Hypothalamus (tissue), 51 donors: ENCODE results near the gene FCER1G.
A peak's percentile ranks its signal among the peaks of the same experiment; 100 is the strongest.

Experiments used
- DNase-seq, 51 donors: peaks; one replicate each; lab custom pipeline; 2025; lab: John Stamatoyannopoulos, UW

The FCER1G gene

DNA sequence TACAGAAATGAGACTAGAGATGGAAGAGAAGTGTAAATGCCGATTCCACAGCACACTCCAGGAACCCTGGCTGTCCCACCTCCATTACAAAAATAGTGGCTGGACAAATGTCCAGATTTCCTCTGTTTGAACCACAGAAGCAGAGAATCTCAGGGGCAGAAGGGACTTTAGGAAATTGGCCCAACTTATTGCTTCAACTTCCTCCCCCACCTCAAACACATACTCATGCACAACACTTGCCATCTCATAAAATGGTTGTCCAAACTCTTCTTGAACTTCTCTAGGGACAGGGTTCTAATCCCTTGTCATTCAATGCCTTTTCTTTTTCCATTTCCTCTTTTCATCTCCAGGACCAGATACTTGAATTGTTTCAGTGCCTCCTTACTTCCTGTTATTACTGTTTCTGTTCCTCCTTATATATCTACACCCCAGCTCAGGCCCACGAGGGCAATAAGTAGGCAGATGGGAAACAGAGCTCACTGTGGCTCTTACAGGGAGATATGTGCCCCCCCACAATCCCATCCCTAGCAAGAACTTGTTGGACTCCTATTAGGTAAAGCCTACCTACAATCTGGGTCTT lies 29.3 kb upstream of the FCER1G start:
- peak in 2 of 51 donors; percentile 13 to 36 for DNase-seq

DNA sequence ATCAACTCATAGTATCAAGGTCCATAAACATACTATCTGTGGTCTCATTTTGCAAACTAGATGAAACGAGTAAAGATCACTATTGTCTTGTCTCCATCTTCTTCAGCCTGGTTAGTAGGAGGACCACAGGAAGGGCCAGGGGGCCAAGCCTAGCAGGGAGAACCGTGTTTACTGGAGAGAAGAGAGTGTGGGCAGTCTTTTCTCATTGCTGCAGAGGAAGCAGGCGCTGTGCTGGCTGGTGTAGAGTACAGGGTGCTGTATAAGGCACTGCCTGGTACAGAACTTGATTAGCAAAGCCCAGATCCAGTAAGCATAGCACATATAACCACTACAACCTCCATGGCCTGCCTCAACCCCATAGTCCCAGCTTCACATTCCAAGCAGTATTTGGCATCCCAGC lies 27.8 kb upstream of the FCER1G start:
- peak in 2 of 51 donors; percentile 15 to 23 for DNase-seq

DNA sequence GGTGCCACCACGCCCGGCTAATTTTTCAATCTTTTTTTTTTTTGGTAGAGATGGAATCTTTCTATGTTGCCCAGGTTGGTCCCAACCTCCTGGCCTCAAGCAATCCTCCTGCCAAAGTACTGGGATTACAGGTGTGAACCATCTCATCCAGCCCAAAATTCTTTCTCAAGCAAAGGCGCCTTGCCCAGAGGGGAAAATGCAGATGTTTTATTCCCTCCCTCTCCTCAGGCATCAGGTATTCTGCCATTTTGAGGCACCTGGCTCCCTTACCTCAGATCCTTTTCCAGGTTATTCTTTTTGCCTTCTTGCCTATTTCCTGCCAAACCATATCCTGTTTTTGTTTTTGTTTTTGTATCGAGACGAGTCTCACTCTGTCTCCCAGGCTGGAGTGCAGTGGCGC lies 26.7 kb upstream of the FCER1G start:
- no peak for DNase-seq

DNA sequence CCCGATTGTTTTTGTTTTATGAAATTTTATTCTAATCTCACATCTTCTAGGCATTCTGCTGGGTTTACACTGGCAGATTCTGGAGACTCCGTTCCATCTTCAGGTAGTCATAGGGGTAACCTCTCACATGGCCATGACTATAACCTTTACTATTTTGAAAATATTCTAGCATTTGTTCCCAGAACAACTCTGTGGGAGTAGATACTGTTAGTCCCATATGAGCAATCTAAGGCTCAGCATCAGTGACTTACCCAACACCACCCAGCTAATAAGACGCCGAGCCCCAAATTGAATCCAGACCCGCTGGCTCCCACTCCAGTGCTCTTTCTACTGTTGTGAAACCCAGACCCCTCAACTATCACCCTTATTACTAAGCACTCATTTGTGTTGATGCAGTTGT lies 26.1 kb upstream of the FCER1G start:
- DNase-seq = no peak

DNA sequence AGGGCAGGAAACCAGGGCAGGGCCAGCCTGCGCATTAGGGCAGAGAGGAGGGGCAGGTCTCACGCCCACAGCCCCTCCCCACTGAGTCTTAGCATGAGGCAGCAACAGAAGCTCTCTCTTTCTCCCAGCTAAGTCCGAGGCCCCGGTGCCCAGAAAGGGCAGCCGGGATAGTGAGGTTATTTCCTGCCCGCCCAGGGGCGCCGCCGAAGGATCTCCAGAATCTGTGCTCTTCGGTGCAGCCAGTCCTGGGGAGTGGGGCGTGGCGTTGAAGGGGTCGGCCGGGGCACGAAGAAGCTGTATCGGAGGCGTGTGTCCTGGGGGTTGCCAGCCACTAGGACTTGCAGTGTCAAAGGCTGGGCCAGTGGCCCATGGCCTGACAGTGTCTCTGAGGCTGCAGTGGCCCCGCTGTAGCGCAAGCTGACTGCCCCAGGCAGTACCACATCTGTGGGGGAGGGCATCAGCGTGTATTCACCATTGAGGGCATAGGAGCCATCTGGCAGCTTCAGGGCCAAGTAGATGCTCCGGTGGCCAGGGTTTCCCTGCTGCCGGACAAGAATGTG lies 24.1 kb upstream of the FCER1G start:
- DNase-seq = peak in 22 of 51 donors; percentile 12 to 67 (median 34)

DNA sequence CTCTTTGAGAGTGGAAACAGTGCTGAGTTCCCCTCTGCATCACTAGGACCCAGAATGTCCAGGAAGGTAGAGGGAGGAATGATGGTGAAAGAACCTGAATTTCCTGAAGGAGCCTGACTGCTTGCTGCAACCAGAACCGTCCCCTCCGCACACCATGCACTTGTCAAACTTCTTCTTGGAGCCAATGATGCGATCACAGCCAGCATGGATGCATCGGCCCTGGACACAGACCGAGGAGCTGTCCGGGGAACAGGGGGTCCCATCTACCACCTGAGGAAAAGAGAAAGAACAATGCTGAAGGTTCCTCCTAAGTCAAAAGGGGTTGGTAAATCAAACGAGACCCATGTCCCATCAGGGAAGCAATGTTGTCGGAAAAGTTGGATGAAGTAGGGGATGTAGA lies 23.1 kb upstream of the FCER1G start:
- no peak for DNase-seq

DNA sequence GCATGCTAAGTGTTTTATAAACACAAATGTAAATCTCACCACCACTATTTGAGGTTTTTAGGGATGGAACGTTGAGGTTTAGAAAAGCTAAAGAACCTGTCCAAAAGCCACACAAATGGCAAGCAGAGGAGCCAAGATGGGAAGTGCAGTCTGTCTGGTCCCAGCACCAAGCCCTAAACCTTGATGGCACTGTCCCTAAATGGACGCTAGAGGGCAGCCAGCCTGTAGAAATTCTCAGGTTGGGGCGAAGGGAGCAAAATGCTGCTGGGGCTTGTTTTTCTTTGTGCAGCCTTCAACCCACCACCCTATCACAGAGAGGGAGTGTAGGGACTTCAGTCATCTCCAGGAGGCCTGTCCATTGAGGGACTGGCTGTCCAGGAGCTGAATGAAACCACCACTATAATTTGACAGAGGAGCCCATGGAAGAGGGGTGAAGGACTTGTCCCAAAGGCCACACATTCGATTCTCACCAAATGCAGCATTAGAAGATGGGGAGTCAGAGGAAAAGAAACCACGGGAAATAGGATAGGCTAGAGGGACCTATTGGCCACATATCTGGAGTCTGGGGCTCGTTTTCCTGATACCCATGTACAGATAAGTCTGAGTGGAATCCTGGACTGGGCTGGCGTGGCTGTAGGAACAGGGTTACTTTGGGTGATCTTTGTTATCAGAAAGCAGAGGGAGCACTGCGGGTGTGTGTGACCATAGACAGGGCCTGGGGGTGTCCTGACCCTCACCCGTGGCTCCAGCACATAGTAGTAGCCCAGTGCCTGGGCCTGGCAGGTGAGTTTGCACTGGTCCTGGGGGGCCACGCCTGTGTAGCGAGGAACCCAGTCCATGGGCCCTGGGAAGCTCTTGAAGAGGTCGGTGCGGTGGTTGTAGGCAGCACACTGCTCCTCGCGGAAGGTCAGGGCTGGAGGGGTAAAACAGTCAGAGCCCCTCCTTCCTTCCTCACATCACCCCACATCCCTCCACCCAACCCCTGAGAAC lies 22.3 kb upstream of the FCER1G start:
- DNase-seq = peak in 39 of 51 donors; percentile 14 to 72 (median 43)

DNA sequence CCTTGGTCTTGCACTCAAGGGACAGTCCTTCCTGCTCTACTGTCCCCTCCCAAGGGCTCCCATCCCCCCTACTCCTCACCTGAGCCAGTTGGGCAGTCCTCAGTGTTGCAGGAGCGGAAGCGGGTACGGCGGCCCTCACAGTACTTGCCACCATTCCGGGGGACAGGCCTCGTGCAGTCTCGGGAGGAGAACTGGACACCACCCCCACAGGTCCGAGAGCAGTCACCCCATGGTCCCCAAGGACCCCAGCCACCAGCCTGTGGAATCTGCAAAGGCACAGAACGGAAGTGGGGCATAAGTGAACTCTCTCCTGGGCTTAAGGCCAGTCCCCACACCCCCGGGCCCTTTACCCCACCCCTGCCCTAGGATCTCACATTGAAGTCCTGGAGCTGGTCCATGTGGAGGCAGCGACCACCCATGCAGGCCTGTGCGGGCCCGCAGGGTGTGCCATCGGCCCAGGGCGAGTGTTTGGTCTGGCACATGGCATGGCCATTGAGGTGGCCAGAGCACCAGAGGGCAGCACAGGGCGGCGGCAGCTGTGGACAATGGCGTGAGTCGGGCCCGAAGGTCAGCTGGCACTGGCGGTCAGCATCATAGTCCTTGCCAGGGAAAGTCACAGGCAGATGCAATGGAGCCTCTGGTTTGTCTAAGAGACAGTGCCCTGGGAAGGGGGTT lies 21.4 kb upstream of the FCER1G start:
- DNase-seq = peak in 45 of 51 donors; percentile 19 to 88 (median 71)

DNA sequence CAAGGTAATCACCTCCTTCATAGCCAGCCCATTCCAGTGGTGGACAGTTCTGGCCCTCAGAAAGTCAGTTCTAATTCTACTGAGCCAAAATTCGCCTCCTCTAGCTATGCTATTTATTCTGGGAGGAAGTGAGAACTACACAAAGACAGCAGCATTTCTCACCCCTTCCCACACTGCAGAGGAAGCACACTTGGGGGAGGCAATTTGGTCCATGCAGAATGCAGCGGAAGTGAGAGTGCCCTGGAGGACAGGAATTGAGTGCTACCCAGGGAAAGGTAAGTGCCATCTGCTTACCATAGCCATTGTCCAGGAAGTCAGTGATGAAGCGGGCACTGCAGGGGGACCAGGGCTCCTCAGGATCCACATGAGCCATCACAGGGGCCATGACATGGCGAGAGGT lies 19.9 kb upstream of the FCER1G start:
- DNase-seq = peak in 6 of 51 donors; percentile 10 to 21 (median 13)

DNA sequence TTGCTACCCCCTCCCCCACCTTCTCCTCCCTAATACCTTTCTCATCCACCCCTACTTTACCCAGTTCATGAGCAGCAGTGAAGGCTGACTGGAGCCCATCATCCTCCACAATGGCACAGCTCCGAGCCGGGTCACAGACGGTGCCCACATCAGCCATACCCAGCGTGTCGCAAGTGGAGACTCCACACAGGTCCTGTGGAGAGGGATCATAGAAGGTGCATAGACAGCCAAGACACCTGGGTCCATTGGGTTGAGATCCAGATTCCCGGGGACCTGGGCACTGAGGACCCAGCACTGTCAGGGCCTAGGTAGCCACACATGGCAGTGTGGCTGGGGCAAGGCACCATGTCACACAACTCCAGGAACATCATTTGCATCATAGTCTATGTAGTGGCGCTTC lies 19.0 kb upstream of the FCER1G start:
- DNase-seq = no peak

DNA sequence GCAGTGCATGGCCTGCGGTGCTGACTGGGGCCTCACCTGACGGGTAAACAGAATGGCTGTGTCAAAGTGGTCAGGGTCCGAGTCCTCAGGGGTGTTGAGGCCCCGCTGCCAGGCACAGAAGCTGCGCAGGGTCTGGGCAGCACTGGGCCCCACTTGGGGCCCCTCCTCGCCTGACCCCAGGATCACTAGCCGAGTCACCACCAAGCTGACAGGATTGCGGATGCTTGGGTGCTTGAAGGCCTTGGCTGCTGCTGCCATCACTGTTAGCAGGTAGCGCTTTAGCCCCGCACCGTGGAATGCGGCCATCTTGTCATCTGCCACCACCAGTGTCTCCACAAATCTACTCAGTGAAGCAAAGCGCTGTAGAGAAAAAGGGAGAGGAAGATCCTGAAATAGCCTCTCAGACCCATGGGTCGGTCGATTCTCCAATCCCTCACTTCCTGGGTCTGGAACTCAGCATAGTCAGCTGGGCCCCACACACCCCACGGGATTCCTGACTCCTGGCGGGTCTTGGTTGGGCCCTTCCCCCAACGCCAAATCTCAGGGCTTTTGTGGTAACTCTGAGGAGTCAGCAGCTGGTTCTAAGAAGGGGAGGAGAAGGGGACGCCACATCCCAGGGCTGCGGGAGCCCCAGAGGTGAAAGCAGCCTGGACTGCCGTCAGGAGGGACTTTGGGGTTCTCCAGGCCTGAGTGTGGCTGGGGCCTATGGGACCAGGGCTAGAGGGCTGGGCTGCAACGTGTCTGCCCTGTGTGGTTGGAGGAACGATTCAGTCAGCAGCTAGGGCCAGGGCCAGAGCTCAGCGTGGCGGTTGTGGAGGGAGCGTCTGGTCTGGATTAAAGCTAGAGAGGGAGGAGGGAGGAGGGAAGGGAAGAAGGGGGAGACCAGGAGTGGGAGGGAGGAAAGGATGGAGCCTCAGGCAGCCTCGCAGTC lies 18.3 kb upstream of the FCER1G start:
- peak in 8 of 51 donors; percentile 13 to 37 (median 20) for DNase-seq

DNA sequence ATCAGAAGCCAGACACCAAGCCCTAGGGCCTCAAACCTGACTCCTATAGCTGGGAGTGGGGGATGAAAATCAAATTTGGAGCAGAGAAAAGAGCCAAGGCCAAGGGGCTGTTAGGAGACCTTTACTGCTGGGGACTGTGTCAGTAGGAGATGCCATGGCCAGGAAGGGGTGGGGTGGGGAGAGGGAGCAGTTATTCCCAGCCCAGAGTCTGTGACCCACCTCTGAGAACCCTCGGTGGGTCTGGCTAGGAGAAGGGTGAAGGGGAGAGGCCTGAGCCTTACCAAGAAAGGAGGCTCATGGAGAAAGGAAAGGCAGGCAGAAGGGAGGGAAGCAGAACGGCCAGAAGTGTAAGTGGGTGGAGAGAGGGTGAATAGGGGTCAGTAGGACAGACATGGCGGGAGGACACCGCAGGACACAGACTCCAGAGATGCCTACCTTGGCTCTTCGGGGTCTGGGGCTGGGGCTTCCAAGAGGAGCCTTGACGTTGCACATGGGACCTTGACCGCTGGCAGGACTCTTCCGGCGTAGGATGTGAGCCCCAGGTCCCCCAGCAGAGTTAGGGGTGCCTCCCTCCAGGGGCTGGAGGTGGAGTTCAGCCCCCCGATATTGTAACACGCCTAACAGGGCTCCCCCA lies 17.4 kb upstream of the FCER1G start:
- DNase-seq = peak in 1 of 51 donors; percentile 6

DNA sequence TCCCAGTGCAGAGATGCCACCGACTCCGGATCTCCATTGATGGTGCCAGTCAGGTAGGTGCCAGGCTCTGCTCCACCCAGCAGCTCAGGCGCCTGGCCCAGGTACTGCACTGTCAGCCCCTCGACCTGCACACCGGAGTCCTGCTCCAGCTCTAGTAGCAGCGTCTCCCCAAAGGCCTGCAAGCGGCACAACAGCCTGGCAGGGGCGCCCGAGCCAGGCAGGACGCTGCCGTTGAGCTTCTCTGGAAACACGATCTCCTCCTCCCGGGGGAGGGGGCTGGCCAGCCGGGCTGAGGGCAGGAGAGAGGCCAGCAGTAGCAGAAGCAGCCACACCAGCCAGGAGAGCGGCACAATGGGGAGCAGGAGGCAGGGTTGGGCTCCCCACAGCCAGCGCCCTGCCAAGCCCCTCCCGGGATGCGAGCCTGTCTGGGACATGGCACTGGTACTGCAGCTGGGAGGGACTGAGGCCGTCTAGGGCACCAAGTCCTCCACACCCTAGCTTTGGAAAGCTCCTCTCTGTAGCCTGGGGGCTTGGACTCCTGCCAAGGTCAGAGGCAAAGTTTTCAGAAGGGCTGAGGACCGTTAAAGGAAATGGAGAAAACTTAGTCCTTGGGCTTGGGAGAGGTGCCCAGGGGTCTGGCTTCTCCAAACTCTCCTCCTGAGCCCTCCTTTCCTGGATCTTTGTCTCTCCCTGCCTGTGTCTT lies 16.8 kb upstream of the FCER1G start:
- DNase-seq = peak in 31 of 51 donors; percentile 15 to 70 (median 41)

DNA sequence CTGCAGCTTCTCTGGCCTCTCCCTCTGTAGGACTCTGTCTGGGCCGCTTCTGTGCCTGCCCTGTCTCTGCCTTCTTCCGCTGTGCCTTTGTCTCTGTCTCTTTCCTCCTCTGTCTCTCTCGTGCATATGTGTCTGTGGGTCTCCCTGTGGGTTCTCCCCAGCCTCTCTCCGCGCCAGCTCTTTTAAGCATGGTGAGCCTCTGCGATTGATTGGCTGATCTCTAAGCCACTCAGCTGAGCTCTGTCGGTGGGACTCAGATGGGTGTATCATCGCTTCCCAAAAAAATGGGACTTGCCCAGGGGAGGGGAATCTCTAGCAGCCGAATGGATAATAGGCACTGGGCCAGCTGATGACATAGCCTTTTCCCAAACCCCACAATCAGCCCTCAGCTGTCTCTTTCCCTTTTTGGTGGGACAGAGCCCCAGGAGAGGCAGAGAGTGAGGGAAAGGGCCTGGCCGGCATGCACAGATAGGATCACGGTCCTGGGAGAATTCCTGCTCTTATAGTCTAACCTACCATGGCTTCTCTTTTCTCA lies 16.1 kb upstream of the FCER1G start, which contains the start of gene ADAMTS4:
Gene ADAMTS4 (minus strand): TSS at position 158 of the 535 bp plus-strand sequence. CDS start 427 bp downstream, outside the sequence.
- peak in 47 of 51 donors; percentile 18 to 92 (median 66) for DNase-seq

DNA sequence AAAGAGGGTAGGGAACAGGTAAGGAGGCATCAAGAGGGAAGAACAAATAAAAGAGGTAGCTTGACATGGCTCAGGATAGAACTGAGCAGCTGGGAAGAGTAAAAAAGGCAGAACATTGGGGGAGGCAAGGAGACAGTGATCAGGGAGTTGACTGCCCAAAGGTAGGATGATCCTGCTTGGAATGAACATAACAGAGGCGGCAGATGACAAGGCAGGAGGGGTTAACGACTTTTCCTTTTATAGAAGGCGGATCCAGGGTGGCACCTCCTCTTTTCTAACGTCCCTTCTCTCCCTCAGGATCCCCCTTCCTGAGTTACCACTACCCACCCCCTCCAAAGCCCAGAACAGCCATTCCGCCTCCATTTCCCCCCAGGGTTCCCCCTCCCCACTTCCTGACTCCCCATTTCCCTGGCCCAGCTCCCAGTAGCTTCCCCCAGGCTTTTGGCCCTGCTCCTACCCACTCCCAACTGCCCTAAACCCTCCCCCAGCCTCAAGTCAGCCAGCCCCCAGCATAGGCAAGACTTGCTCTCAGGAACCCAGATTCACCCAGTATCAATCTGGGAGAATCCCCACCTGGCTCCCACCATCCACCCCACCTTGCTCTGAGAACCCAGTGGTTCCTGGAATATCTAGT lies 15.5 kb upstream of the FCER1G start:
- DNase-seq = peak in 8 of 51 donors; percentile 10 to 77 (median 26)

DNA sequence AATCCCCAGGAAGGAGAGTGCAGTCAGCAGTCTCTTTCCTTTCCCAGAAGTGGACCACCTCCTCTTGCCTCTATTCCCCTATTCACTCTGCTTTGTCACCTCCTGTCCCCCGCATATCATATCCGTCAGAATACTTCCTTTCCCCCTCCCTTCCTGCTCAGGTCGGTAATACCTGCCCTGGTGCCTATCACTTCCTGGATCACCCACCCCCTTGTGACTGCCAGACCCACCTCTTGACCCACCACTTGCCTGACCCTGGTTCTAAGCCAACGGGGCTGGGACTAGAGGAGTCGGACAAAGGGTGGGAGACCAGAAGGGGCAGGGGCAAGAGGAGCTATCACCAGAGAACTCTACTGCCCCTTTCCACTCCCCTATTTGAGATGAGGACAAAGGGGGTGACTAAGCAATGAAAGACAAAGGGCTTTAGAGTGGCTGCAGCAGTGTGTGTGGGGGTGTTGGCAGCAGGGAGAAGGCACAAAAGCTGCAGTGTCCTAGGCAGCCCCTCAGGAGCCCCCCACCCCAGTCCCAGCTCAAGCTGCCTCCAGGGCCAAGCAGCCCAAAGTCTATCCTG lies 14.6 kb upstream of the FCER1G start:
- peak in 40 of 51 donors; percentile 33 to 89 (median 65) for DNase-seq
